HG02759 (cell line): ENCODE data around the gene SPAG4.

ENCODE experiments used
- ATAC-seq: cut with Tn5 transposase; IDR thresholded peaks from one replicate; pipeline ENCODE4 v1.9.1; 2021; ENCODE audit warnings: mild to moderate bottlenecking, moderate library complexity; ENCODE audit not compliant: unreplicated experiment

The SPAG4 gene

DNA sequence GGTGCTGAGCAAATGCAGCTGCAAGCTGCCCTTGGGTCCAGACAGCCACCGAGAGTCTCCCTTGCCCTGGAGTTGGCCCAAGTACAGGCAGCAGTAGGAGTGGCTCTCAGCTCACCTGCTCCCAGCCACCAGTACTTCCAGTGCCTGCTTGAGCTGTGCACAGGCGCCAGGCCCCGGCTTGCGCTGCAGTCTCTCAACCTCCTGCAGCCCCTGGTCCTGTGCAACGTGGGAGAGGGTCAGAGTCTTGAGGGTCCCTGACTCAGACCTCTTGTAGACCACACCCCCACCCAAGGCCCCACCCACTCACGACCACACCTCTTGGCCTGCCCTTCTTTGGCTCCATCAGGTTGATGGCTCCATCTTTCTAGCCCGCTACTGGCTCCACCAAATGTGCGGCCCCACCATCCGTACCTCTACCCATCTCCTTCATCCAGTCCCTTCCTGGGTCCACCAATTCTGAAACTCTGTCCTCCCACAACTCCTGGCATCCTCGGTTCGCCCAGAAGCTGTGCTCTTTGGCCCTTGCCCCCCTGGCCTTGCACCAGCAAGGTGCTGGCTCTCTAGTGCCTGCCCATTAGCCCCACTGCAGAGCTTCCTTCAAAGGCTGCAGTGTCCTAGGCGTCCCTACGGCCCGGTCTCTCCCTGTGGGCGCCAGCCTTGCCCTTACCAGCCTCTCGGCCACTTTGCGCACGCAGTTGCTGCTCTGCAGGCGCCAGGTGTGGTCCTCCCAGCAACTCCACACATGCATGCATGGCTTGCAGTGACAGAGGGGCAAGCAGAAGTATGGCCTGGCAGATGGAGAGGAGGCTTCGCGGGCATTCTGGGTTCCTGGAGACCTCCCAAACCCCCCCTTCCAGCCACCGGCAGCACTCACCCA is 16.5 kb upstream of the SPAG4 start:
- no peak for ATAC-seq

DNA sequence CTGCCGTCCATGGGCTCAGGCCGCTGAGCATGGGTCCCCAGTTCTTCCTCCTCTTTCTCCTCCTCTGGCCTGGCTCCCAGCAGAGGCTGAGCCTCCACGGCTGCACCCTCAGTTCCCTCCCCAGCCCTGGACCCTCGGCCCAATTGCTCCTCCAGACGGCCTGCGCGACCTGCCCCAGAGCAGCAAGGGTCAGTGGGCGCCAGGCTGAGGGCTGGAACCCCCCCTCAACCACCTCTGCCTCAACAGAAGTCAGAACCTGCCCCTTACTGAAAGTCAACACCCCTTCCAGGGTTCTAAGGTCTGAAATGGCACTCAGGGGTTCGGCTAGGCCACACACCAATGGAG is 15.9 kb upstream of the SPAG4 start:
- ATAC-seq = no peak

DNA sequence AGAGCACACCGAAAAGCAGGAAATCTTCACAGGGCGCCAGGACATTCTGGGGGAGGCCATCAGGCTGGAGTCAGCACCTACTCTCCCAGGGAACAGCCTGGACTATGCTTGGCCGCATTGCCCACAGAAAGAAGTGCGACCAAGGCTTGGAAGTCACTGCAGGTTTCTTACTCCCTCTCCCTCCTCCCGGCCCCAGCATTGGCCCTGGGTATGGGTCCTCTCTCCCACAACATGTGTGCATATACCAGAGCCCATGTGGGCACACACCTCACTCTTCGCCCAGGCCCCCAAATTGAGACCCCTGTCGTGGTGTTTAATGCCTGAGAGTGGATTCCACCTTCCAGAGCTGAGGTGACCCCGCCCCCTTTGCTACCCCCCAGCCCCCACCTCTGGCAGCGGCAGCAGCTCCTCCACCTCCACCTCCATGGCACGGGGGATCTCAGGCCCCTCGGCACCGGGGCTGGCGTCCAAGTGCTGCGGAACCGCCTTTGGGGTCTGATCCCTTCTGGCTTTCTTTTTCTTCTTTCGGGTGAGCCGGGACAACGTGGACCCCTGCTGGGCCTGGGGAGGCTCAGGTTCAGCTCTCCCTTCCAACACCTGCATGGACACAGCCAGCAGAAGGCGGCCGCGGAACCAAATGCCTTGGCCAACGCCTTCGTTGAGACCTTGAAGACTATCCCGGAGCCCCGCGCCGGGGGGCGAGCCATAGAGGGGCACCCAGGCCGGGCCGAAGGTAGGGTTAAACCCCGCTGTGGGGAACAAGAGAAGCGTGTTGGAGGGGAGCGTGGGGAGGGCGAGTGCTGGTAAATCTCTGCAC is 15.2 kb upstream of the SPAG4 start:
- ATAC-seq = no peak

DNA sequence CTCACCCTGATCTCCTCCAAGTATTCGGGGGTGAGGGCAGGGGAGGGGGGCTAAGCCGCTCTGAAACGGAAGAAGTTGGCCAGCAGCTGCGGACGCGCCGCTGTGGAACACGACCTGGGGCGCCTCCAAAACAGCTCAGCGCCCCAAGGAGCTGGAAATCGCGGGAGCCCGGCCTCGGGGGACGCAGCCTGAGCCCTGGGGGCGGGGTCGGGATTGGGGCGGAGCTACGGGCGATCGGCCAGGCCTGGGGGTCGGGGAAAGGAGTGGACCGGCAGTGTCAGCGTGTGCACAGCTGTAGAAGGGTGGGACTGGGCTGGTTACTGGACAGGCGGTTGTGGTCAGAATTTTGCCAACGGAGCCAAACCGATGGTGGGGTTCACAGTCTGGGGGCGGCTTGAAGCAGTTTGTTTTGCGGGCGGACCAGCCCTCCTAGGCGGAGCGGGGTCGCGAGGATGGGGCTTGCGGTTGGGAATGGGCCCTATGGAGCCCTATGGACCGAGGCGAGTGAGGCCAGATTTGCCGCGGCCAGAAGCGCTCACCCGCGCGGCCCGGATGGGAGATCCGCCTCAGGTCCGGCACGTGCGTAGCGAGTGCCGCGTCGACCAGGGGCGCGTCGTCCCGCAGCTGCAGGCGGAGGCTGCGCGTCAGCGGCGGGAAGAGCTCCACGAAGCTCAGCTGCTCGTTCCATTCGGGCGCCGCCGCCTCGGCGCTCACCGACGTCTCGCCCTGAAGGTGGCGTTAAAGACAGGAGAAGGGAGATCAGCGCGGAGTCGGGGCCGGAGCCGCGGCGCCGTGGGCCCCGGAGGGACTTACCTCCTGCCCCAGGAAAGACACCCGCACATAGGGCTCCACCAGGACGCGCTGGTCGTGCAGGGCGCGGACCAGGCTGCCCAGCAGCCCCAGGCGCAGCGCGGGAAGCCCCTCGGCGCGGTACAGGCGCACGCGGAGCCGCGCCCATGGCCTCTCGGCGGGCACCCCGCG is 14.3 kb upstream of the SPAG4 start:
- peak; percentile 50 for ATAC-seq

DNA sequence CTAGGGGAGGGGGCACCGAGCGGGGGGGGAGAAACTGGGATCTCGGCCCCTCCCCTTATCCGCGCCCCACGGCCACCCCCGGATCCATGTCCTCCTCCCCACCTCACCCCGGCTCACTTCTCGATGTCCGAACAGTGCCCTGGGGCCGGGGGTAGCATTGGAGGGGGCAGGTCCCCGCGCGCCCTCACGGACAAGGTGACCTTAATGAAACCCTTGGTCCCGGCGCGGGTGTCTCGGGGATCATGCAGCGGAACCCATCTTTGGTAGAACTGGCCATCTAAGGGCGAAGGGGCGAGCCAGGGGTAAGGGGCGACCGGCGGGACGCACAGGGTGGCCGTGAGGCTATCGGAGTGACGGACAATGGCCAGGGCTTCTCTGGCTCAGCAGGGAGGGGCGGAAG is 13.6 kb upstream of the SPAG4 start:
- no peak for ATAC-seq

DNA sequence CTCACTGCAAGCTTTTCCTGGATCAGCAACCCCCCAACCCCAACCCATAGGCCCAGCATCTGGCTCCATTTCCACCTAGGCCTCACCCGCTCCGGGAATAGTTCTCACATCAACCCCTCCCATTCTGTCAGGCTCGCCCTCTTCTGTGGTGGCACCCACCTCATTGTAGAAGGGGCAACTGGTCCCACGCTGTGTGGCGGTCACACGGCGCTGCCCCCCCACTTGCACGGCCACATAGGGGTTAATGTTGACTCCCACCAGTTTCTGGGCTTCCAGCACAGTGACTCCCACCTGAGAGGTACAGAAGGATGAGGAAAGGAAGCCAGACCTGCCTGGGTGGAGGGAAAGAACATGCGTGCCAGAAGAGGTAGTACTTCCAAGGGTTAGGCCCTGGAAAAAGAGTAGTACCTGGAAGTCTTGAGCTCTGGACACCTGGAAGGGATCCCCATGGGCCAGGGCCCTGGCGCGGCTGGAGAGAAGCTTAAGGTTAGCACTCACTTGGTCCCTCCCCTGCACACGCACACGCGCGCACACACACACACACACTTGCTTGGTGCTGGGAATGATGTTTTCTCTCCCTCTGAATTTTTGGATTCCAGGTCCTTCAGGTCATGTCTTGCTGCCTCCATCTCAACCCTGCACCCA is 12.7 kb upstream of the SPAG4 start:
- no peak for ATAC-seq

DNA sequence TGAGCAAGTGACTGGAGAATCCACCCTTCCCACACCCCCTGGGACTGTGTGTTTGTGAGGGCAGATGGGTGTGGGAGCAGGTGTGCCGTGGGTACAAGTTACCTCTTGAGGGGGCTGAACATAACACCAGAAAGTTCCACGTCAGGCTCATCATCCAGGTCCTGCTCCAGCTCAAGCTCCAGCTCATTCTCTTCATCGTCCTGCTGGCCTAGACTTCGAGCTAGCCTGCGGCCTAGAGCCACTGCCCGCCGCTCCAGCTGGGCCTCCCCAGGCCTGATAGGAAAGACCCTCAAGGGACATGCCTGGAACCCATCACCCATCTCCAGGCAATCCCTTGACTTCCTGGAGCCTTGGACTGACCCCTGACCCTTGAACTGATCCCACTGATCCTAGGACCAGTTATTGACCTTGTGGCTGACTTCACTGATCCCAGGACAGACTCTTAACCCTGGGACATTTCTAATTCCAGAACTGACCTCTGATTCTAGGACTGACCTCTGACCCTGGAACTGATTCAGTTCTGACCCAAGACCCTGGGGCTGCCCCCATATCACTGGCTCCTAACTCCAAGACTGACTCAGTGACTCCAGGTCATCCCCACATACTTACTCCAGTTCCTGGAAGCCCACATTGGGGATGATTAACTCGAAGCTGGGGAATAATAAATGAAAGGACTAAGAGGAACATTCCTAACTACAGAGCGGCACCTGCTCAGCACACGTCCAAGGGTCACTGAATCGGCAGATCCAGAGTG is 11.8 kb upstream of the SPAG4 start:
- no peak for ATAC-seq

DNA sequence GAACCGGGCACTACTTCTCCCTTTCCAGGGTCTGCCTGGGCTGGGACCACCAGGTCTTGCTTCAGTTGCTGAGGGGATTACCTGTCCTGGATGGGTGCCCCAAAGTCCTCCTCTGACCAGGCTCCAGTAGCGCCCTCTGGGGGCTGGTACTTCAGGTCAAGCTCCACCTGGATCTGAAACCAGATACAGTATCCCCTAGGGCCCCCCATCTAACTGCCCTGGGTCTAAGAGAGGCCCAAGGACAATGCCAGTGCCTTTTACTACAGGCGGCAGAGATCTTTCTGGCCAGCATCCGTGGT is 11.2 kb upstream of the SPAG4 start:
- ATAC-seq = no peak

DNA sequence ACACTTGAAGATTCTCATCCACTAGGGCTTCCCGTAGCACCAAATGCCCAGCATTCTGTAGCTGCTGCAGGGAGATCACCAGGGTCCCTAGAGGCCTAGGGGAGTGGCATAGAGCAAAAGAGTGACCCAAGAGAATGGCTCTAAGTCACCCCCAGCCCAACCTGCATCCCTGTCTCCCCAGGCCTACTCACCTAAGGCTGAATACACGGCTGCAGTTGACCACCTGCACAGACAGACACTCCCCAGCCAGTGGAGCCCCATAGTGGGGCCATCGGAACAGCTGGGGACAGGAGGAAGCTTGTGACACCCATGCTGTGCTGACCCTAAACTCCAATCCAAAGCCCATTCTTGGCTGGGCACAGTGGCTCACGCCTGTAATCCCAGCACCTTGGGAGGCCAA is 9.5 kb upstream of the SPAG4 start:
- no peak for ATAC-seq

DNA sequence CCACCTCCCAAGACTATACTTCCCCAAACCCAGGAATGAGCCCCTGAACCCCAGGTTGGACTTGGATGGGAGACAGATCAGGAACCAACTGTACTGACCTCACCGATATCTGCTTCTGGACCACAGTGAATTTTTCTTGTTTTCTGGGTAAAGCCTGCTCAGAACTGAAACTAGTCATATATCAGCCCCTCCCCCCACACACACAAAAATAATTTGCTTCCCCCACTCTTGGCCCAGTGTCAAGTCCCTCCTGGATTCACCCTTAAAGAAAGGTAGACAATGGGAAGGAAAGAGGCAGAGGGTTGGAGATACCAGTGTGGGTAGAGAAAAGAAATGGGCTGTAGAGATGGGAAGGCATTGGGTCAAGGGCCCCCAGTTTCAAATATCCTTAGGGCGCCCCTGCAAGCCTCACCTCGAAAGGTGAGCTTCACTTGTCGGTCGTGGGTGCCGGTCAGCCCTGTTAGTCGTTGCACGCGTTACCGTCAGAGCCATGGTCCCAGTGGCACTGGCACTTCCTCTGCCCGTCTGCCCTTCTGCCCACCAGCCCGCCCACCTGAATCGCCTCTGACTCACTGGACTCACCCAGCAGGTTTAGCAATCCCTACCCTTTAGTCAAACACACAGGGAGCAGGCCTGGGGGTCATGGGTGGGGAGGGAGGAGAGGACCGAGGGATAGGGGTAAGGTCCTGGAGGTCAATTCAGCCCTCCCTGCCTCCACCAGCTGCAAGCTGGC is 8.5 kb upstream of the SPAG4 start:
- ATAC-seq = no peak

DNA sequence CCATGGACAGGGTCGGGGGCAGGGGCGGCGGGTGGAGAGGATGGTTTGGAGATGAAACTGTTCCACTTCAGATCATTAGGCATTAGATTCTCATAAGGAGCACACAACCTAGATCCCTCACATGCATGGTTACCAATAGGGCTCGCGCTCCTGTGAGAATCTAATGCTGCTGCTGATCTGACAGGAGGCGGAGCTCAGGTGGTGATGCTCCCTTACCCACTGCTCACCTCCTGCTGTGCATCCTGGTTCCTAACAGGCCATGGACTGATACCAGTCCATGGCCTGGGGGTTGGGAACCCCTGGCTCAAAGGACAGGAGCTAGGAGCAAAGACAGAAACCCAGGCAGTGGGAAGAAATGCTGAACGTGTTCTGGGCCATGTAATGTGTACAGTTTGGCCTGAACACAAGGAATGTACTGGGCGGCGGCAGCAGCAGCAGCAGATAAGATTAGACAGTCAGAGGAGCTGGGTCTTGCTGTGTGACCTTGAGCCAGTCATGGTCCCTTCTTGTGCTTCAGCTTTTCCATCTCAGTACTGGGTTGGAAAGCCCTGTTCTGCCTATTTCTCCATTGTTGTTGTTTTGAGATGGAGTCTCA is 4.7 kb upstream of the SPAG4 start:
- ATAC-seq = no peak

DNA sequence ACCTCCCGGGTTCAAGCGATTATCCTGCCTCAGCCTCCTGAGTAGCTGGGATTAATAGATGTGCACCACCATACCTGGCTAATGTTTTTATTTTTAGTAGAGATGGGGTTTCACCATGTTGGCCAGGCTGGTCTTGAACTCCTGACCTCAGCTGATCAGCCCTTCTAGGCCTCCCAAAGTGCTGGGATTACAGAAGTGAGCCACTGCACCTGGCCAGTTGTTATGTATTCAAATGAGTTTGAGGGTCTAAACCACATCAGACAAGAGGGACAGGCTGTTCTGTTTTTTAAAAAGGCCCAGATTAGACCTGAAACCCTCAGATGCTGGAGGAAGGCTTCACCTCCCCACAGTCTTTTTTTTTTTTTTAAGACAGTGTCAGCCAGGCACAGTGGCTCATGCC is 4.1 kb upstream of the SPAG4 start:
- ATAC-seq = peak; percentile 28

DNA sequence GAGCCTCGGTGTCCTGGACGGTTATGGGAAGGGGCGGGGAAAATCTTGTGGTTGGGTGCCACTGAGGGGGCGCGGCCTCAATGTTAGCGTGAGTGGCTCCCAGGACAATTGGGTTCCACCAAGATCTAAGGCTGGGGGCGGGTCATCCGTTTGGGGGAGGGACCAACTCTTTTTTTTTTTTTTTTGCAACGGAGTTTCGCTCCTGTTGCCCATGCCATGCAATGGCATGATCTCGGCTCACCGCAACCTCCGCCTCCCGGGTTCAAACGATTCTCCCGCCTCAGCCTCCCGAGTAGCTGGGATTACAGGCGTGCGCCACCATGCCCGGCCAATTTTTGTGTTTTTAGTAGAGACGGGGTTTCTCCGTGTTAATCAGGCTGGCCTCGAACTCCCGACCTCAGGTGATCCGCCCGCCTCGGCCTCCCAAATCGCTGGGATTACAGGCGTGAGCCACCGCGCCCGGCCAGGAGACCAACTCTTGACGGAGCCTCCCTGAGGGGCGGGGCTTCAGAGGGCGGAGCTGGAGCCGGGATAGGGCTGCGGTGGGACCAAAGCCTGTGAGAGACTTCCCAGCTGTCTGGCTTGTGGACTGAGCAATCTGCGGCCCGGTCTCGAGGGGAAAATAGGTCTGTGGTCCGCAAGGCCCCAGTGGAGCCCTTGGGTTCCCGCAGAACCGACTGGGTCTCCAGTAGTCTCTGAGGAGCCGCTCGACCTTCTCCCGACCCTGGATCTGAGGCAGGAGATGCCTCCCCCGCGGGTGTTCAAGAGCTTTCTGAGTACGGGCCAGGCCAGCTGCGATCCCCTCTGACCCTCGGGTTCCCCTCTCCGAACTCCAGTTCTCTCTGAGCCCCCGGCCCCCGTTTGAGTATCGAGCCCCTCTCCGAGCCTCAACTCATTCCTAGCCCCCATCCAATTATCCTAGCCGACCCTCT is 1.1 kb downstream of the SPAG4 start:
- no peak for ATAC-seq

DNA sequence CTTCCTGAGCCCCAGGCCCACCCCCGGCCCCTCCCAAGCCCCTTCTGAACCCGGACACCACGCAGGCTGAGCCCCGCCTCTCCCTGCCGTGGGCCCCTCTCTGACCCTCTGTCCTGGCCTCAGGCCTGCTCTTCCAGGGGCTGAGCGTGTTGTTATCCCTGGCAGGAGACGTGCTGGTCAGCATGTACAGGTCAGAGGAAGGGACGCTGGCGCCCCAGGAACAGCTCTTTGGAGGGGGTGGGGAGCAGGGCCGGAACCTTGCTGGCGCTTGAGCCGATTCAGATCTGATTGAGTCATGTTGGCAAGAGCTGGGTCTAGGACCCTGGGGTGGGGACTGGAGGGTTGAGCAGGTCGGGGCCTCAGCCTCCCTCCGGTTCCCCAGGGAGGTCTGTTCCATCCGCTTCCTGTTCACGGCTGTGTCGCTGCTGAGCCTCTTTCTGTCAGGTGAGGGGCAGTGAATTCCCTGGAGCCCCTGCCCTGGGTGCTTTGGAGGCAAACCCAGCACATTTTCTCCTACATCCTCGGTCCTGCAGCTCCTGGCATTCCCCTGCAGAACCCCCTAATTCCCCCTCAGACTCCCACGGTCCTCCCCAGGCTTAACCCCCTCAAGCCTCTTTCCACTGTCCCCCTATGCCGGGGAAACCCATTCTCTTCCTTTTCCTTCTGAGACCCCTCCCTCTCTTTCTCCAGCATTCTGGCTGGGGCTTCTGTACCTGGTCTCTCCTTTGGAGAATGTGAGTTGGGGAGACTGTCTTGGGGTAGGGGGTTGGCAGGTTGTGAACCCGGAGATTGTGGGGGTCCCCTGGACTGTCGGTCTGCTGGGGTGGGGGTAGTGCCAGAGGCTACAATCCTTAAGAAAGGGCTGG is 2.0 kb downstream of the SPAG4 start:
- ATAC-seq = no peak

DNA sequence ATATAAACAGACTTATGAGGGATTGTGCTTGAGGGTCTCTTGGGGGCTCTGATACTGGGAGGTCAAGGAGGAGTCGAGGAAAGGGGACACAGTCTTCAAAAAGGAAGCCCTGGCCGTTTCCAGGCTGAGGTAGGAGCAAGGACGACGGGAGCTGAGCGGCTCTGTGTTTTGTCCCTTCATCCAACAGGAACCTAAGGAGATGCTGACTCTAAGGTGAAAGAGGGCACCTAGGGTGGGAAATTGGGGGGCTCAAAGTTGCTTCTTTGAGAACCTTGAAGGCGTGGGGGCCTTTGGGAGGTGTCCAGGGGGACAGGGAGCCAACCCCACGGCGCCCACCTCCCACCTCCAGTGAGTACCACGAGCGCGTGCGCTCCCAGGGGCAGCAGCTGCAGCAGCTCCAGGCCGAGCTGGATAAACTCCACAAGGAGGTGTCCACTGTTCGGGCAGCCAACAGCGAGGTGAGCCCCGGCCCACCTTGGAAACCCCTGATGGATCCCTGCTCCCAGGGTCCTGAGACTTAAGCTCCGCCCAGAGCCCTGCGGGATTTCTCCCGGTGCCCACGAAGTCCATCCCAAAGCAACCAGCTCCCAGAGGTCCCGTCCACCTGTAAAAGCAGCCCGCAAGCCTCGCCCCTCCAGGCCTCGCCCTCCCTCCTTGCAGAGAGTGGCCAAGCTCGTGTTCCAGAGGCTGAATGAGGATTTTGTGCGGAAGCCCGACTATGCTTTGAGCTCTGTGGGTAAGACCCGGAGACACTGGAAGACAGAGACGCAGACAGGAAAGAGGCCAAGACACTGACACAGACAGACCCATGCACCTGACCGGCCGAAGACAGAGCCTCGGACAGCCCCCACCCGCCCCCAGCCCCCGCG is 2.9 kb downstream of the SPAG4 start:
- ATAC-seq = no peak
